EL (cell line): Measurements from ENCODE around the gene SLC39A3.

Source experiments
- DNase-seq: peaks from one replicate; pipeline ENCODE4 v3.0.0-alpha.2; 2016

SLC39A3 gene

GRCh38 chr19:2739602-2740313 lies at the start of gene SLC39A3:
Gene SLC39A3 (minus strand): TSS chr19:2740017. CDS start chr19:2737257, 2,760 bp downstream.
- peak; percentile 99 for DNase-seq

- no peak for DNase-seq
These were observed 48.4 kb upstream of the SLC39A3 start for GRCh38 chr19:2788237-2788636.

- DNase-seq, result no peak
These were observed 47.3 kb upstream of the SLC39A3 start for GRCh38 chr19:2787115-2787514.

GRCh38 chr19:2785244-2785997 lies 45.6 kb upstream of the SLC39A3 start, which contains the start of gene THOP1:
Gene THOP1 (plus strand): TSS chr19:2785503. CDS start chr19:2785663, 160 bp downstream.
- peak; percentile 99 for DNase-seq

GRCh38 chr19:2783781-2784145 lies 43.9 kb upstream of the SLC39A3 start:
- no peak for DNase-seq

- DNase-seq, result peak; percentile 99
These were observed 43.3 kb upstream of the SLC39A3 start, which contains the start of gene SGTA for GRCh38 chr19:2782936-2783780. Gene SGTA (minus strand): TSS chr19:2783273. CDS start chr19:2769068, 14,205 bp downstream.

GRCh38 chr19:2782329-2782935 lies 42.6 kb upstream of the SLC39A3 start:
- no peak for DNase-seq

GRCh38 chr19:2780284-2780683 lies 40.5 kb upstream of the SLC39A3 start:
- no peak for DNase-seq

GRCh38 chr19:2779121-2779740 lies 39.4 kb upstream of the SLC39A3 start:
- DNase-seq, result no peak

- no peak for DNase-seq
These were observed 38.3 kb upstream of the SLC39A3 start for GRCh38 chr19:2777952-2778683.

- peak; percentile 77 for DNase-seq
These were observed 36.0 kb upstream of the SLC39A3 start for GRCh38 chr19:2775556-2776430.

- no peak for DNase-seq
These were observed 35.2 kb upstream of the SLC39A3 start for GRCh38 chr19:2774953-2775555.

GRCh38 chr19:2774083-2774679 lies 34.4 kb upstream of the SLC39A3 start:
- DNase-seq, result no peak

GRCh38 chr19:2771786-2772674 lies 32.2 kb upstream of the SLC39A3 start:
- no peak for DNase-seq

- no peak for DNase-seq
These were observed 30.5 kb upstream of the SLC39A3 start for GRCh38 chr19:2770055-2771013.

GRCh38 chr19:2769218-2769617 lies 29.4 kb upstream of the SLC39A3 start:
- DNase-seq, result no peak
